Amniotic stem cell (primary cell): ENCODE data around the gene RSPH3.

Source experiments
- DNase-seq: peaks from one replicate; lab custom pipeline; 2025; lab: John Stamatoyannopoulos, UW

Gene RSPH3

GRCh38 chr6:158933079-158933595, 66.9 kb downstream of the RSPH3 start:
- DNase-seq, result no peak

DNA sequence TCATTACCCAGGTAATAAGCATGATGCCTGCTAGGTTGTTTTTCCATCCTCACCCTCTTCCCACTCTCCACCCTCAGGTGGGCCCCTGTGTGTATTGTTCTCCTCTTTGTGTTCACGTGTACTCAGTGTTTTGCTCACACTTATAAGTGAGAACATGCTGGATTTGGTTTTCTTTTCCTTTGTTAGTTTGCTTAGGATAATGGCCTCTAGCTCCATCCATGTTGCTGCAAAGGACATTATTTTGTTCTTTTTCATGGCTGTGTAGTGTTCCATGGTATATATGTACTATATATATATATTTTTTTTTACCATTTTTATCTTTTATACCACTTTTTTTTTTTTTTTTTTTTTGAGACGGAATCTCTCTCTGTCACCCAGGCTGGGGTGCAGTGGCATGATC, 71.9 kb downstream of the RSPH3 start:
- DNase-seq, result no peak

- DNase-seq, result peak; percentile 5
Observed at GRCh38 chr6:158926414-158926813, 73.6 kb downstream of the RSPH3 start.

- DNase-seq, result no peak
Observed at GRCh38 chr6:158924499-158925455, 75.2 kb downstream of the RSPH3 start.

DNA sequence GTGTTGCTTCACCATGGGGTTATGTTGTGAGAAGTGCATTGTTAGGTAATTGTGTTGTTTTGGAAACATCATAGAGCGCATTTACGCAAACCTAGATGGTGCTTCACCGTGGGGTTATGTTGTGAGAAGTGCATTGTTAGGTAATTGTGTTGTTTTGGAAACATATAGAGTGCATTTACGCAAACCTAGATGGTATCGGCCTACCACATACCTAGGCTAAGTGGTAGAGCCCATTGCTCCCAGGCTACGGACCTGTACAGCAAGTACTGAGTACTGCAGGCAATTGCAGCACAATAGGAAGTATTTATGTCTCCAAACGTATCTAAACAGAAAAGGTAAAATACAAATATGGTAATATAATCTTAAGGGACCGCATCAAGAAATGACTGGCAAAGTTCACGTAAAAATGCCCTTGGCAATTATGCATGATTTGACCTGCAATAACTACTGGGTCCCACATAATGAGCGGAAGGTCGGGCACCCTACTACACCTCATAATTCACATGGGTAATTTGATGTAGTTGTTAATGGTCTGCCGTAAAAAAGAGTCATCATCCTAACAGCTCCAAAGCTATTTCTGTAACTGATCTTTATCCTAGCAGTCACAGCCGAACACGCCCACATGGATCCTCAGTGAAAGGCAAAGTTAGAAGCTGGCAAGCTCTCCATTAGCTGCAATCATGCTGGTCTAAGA, 76.0 kb downstream of the RSPH3 start:
- no peak for DNase-seq
